Measurements from ENCODE around the gene HCST.

HCST gene

GRCh38 chr19:35940078-35940775, 37.9 kb downstream of the HCST start:
- no peak overlapping the region for H3K4me2 ChIP-seq (ENCODE audit: low read length)
- H3K27me3 ChIP-seq (ENCODE audit: insufficient read depth, low read length), result no peaks in the 10 kb centered on the region
- H3K4me1 ChIP-seq (ENCODE audit: control insufficient read depth in 1 of 2, insufficient read depth in 2 of 2, low read length in 2 of 2), result peaks cover 14 to 26% of the 10 kb centered on the region in 2 experiments
- H3K27ac ChIP-seq (ENCODE audit: low read depth, low read length), result no peak overlapping the region
- no peak overlapping the region for H3K4me3 ChIP-seq (ENCODE audit: low read depth, low read length)
- WGBS (ENCODE audit: extremely low coverage, insufficient coverage, insufficient read length), result no CpG with 5 or more reads among the region's 51 CpGs
- H3K9me3 ChIP-seq (ENCODE audit: insufficient read depth, low read depth, low read length), result peaks cover under 1% of the 10 kb centered on the region
- DNase-seq, result no peak
- peaks cover 21 to 28% of the 10 kb centered on the region in 2 experiments for H3K36me3 ChIP-seq (ENCODE audit: control insufficient read depth in 1 of 2, insufficient read depth in 2 of 2, low read length in 2 of 2)
- no peaks in the 10 kb centered on the region for H3K79me2 ChIP-seq (ENCODE audit: control insufficient read depth, insufficient read depth, low read length, poor library complexity)
- H4K8ac ChIP-seq (ENCODE audit: low read depth, low read length), result no peak overlapping the region
- no peak overlapping the region for H2BK5ac ChIP-seq (ENCODE audit: low read depth, low read length, poor library complexity)
- H4K12ac ChIP-seq (ENCODE audit: low read depth, low read length), result no peak overlapping the region
- H3K23ac ChIP-seq (ENCODE audit: low read length), result no peak overlapping the region
- no peak overlapping the region for H3K4ac ChIP-seq (ENCODE audit: low read depth, low read length)
- peaks cover 4% of the 10 kb centered on the region for H3K79me1 ChIP-seq (ENCODE audit: low read length)
- H4K91ac ChIP-seq (ENCODE audit: low read depth, low read length), result no peak overlapping the region
- no peak overlapping the region for H2AK5ac ChIP-seq (ENCODE audit: low read length)
- no peak overlapping the region for H2AFZ ChIP-seq (ENCODE audit: insufficient read depth, low read length, poor library complexity)
- no peak overlapping the region for H2BK12ac ChIP-seq (ENCODE audit: low read length)
- no peak overlapping the region for H3K9ac ChIP-seq (ENCODE audit: low read length)
- H3K18ac ChIP-seq (ENCODE audit: low read length), result no peak overlapping the region
- no peak overlapping the region for H3K14ac ChIP-seq (ENCODE audit: low read length)
- H2BK120ac ChIP-seq (ENCODE audit: insufficient read depth, low read length, poor library complexity), result no peak overlapping the region

- H2BK120ac ChIP-seq (ENCODE audit: insufficient read depth, low read length, poor library complexity), result no peak overlapping the region
- H4K91ac ChIP-seq (ENCODE audit: low read depth, low read length), result no peak overlapping the region
- peaks cover 11 to 25% of the 10 kb centered on the region in 2 experiments for H3K4me1 ChIP-seq (ENCODE audit: control insufficient read depth in 1 of 2, insufficient read depth in 2 of 2, low read length in 2 of 2)
- DNase-seq, result no peak
- H2AK5ac ChIP-seq (ENCODE audit: low read length), result no peak overlapping the region
- no peak overlapping the region for H3K9ac ChIP-seq (ENCODE audit: low read length)
- no peak overlapping the region for H3K23ac ChIP-seq (ENCODE audit: low read length)
- H3K4me3 ChIP-seq (ENCODE audit: low read depth, low read length), result no peak overlapping the region
- no peak overlapping the region for H3K27ac ChIP-seq (ENCODE audit: low read depth, low read length)
- peaks cover 4% of the 10 kb centered on the region for H3K79me1 ChIP-seq (ENCODE audit: low read length)
- no peak overlapping the region for H3K4ac ChIP-seq (ENCODE audit: low read depth, low read length)
- H3K36me3 ChIP-seq (ENCODE audit: control insufficient read depth in 1 of 2, insufficient read depth in 2 of 2, low read length in 2 of 2), result peaks cover 21 to 28% of the 10 kb centered on the region in 2 experiments
- no CpG with 5 or more reads among the region's 4 CpGs for WGBS (ENCODE audit: extremely low coverage, insufficient coverage, insufficient read length)
- H3K14ac ChIP-seq (ENCODE audit: low read length), result no peak overlapping the region
- H3K4me2 ChIP-seq (ENCODE audit: low read length), result no peak overlapping the region
- H4K12ac ChIP-seq (ENCODE audit: low read depth, low read length), result no peak overlapping the region
- H2BK12ac ChIP-seq (ENCODE audit: low read length), result no peak overlapping the region
- H2AFZ ChIP-seq (ENCODE audit: insufficient read depth, low read length, poor library complexity), result no peak overlapping the region
- no peaks in the 10 kb centered on the region for H3K79me2 ChIP-seq (ENCODE audit: control insufficient read depth, insufficient read depth, low read length, poor library complexity)
- H3K18ac ChIP-seq (ENCODE audit: low read length), result no peak overlapping the region
- H4K8ac ChIP-seq (ENCODE audit: low read depth, low read length), result no peak overlapping the region
- H2BK5ac ChIP-seq (ENCODE audit: low read depth, low read length, poor library complexity), result no peak overlapping the region
- H3K9me3 ChIP-seq (ENCODE audit: insufficient read depth, low read depth, low read length), result peaks cover 1% of the 10 kb centered on the region
- no peaks in the 10 kb centered on the region for H3K27me3 ChIP-seq (ENCODE audit: insufficient read depth, low read length)
Observed at GRCh38 chr19:35940839-35941238, 38.5 kb downstream of the HCST start.

GRCh38 chr19:35942235-35942634, 39.9 kb downstream of the HCST start:
- WGBS (ENCODE audit: extremely low coverage, insufficient coverage, insufficient read length), result no CpG with 5 or more reads among the region's 3 CpGs
- no peak overlapping the region for H3K14ac ChIP-seq (ENCODE audit: low read length)
- no peak overlapping the region for H2AK5ac ChIP-seq (ENCODE audit: low read length)
- no peak overlapping the region for H3K27ac ChIP-seq (ENCODE audit: low read depth, low read length)
- no peaks in the 10 kb centered on the region for H3K27me3 ChIP-seq (ENCODE audit: insufficient read depth, low read length)
- H3K9me3 ChIP-seq (ENCODE audit: insufficient read depth, low read depth, low read length), result peaks cover 1% of the 10 kb centered on the region
- no peak overlapping the region for H3K18ac ChIP-seq (ENCODE audit: low read length)
- H4K8ac ChIP-seq (ENCODE audit: low read depth, low read length), result no peak overlapping the region
- H3K36me3 ChIP-seq (ENCODE audit: control insufficient read depth in 1 of 2, insufficient read depth in 2 of 2, low read length in 2 of 2), result peaks cover 21 to 28% of the 10 kb centered on the region in 2 experiments
- H3K79me2 ChIP-seq (ENCODE audit: control insufficient read depth, insufficient read depth, low read length, poor library complexity), result no peaks in the 10 kb centered on the region
- H3K23ac ChIP-seq (ENCODE audit: low read length), result no peak overlapping the region
- no peak overlapping the region for H3K9ac ChIP-seq (ENCODE audit: low read length)
- no peak overlapping the region for H2BK12ac ChIP-seq (ENCODE audit: low read length)
- DNase-seq, result no peak
- H3K4me1 ChIP-seq (ENCODE audit: control insufficient read depth in 1 of 2, insufficient read depth in 2 of 2, low read length in 2 of 2), result peaks cover 6 to 14% of the 10 kb centered on the region in 2 experiments
- H4K12ac ChIP-seq (ENCODE audit: low read depth, low read length), result no peak overlapping the region
- H3K79me1 ChIP-seq (ENCODE audit: low read length), result no peaks in the 10 kb centered on the region
- H2BK120ac ChIP-seq (ENCODE audit: insufficient read depth, low read length, poor library complexity), result no peak overlapping the region
- no peak overlapping the region for H3K4ac ChIP-seq (ENCODE audit: low read depth, low read length)
- no peak overlapping the region for H2BK5ac ChIP-seq (ENCODE audit: low read depth, low read length, poor library complexity)
- H4K91ac ChIP-seq (ENCODE audit: low read depth, low read length), result no peak overlapping the region
- no peak overlapping the region for H2AFZ ChIP-seq (ENCODE audit: insufficient read depth, low read length, poor library complexity)
- no peak overlapping the region for H3K4me3 ChIP-seq (ENCODE audit: low read depth, low read length)
- H3K4me2 ChIP-seq (ENCODE audit: low read length), result no peak overlapping the region

GRCh38 chr19:35943321-35944301, 41.3 kb downstream of the HCST start:
- H2BK12ac ChIP-seq (ENCODE audit: low read length), result no peak overlapping the region
- no peak overlapping the region for H2AK5ac ChIP-seq (ENCODE audit: low read length)
- no peak overlapping the region for H3K4me2 ChIP-seq (ENCODE audit: low read length)
- peaks cover 0 to 1% of the 10 kb centered on the region in 2 experiments for H3K4me1 ChIP-seq (ENCODE audit: control insufficient read depth in 1 of 2, insufficient read depth in 2 of 2, low read length in 2 of 2)
- no peak overlapping the region for H2BK120ac ChIP-seq (ENCODE audit: insufficient read depth, low read length, poor library complexity)
- no peak overlapping the region for H4K12ac ChIP-seq (ENCODE audit: low read depth, low read length)
- no peak for DNase-seq
- no peak overlapping the region for H3K4me3 ChIP-seq (ENCODE audit: low read depth, low read length)
- H3K23ac ChIP-seq (ENCODE audit: low read length), result no peak overlapping the region
- no peak overlapping the region for H4K91ac ChIP-seq (ENCODE audit: low read depth, low read length)
- no peak overlapping the region for H3K14ac ChIP-seq (ENCODE audit: low read length)
- no peaks in the 10 kb centered on the region for H3K27me3 ChIP-seq (ENCODE audit: insufficient read depth, low read length)
- H4K8ac ChIP-seq (ENCODE audit: low read depth, low read length), result no peak overlapping the region
- no peaks in the 10 kb centered on the region for H3K79me2 ChIP-seq (ENCODE audit: control insufficient read depth, insufficient read depth, low read length, poor library complexity)
- peaks cover 21 to 25% of the 10 kb centered on the region in 2 experiments for H3K36me3 ChIP-seq (ENCODE audit: control insufficient read depth in 1 of 2, insufficient read depth in 2 of 2, low read length in 2 of 2)
- peaks cover 1% of the 10 kb centered on the region for H3K9me3 ChIP-seq (ENCODE audit: insufficient read depth, low read depth, low read length)
- WGBS (ENCODE audit: extremely low coverage, insufficient coverage, insufficient read length), result no CpG with 5 or more reads among the region's 9 CpGs
- H3K27ac ChIP-seq (ENCODE audit: low read depth, low read length), result no peak overlapping the region
- no peak overlapping the region for H3K4ac ChIP-seq (ENCODE audit: low read depth, low read length)
- H3K18ac ChIP-seq (ENCODE audit: low read length), result no peak overlapping the region
- no peak overlapping the region for H2BK5ac ChIP-seq (ENCODE audit: low read depth, low read length, poor library complexity)
- no peak overlapping the region for H3K9ac ChIP-seq (ENCODE audit: low read length)
- H3K79me1 ChIP-seq (ENCODE audit: low read length), result no peaks in the 10 kb centered on the region
- no peak overlapping the region for H2AFZ ChIP-seq (ENCODE audit: insufficient read depth, low read length, poor library complexity)
